Stromal cell of bone marrow (primary cell): ENCODE measurements around the gene SP4.

Experiments
- DNase-seq: peaks from one replicate; pipeline ENCODE4 v3.0.0-alpha.2; 2012; ENCODE audit warnings: low read depth

Gene SP4

DNA sequence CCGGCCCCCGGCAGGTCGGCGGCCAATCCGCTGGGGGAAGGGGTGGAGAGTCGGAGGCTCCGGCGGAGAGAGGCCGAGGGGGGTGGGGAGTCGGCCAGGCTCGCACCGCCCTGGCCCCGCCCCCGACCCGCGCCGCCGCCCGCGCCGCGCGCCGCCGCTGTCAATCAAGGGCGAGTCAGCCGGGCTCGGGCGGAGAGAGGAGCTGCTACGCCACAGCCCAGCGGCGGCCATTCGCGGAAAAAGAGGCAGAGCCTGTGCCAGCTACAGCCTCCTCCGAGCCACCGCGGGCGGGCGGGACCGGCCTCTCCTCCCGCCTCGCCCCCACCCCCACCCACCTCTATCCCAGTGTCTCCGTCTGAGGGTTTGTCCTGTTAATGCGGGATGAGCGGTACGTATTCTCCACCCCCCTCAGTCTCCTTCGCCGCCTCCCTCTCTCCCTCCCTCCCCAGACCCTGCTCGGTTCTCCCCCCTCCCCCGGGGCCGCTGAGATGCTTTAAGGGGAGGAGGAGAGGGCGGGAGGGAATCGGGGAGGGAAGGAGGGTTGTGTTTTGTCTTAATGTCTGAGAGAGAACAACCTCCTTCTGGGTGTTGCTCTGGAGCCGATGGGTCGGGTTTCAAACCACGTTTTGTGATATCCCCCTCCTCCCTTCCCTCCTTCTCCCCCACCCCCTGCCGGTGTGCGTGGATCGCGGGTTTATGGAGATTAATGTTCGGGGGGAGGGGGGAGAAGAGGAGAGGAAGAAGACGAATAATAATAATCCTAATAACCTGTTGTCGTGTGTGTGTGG lies at the start of gene SP4:
SP4 (plus strand) TSS at position 213 of the 788 bp plus-strand sequence; CDS start at position 382, 169 bp downstream.
- DNase-seq: peak; percentile 86

DNA sequence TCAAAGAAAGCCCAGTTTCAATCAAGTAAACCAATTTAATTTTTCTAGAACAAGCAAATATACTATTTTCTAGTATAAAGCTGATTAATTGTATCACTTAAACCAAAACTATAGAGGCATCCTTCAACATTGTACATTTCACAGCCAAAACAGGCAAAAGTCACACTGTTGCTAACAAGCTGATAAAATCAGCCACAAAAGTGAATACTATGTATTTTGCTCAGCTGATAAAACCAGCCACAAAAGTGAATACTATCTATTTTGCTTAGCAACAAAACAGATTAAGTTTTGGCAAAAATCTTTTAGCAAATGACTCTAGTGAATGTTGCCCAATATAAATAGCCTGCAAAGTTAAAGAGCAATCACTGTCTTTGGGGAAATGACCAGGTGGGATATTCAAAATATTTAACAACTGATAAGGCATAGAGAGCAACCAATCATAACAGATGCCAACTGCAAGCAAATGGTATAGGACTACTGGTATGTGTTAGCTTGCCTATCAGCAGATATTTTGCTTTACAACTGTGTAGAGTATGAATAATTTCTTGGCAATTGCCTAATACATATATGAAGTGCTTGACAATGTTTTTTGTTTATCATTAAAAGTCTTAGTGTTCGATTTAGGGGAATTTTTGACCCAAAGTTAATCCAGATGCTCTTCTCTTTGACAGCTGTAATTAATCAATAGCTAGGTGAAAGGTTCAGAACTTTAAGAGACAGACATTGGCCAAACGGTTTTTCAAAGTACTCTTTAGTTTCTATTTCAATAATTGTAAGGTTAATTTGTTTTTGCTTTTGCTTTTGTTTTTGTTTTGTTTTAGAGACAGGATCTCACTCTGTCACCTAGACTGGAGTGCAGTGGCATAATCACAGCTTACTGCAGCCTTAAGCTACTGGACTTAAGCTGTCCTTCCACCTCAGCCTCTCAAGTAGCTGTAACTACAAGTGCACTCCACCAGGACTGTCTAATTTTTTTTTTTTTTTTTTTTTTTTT lies 44.4 kb upstream of the SP4 start:
- no peak for DNase-seq

DNA sequence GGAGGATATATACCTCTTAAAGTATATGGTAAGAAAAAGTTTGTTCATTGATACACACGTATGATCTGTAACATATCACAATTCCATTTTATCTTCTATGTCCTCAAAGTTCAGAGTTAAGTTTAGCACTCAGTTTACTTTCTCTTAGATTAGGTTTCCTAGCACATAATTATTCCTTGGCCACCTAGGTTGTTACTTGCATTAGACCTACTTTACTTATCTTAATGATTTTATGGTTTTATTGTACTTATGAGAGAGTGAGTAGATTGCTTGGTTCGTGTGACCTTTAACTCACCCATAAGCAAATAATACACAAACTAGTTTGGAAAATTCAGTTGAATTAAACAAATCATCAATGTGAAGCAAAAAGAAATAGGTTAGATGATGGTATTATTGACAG lies 33.9 kb upstream of the SP4 start:
- DNase-seq: no peak

DNA sequence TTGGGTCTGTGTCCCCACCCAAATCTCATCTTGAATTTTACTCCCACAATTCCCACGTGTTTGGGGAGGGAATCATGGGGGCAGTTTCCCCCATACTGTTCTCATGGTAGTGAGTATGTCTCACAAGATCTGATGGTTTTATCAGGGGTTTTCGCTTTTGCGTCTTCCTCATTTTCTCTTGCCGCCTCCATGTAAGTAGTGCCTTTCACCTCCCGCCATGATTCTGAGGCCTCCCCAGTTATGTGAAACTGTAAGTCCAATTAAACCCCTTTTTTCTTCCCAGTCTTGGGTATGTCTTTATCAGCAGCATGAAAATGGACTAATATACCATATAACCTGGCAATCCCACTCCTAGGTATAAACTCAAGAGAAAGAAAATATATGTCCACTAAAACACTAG lies 25.9 kb upstream of the SP4 start:
- no peak for DNase-seq

DNA sequence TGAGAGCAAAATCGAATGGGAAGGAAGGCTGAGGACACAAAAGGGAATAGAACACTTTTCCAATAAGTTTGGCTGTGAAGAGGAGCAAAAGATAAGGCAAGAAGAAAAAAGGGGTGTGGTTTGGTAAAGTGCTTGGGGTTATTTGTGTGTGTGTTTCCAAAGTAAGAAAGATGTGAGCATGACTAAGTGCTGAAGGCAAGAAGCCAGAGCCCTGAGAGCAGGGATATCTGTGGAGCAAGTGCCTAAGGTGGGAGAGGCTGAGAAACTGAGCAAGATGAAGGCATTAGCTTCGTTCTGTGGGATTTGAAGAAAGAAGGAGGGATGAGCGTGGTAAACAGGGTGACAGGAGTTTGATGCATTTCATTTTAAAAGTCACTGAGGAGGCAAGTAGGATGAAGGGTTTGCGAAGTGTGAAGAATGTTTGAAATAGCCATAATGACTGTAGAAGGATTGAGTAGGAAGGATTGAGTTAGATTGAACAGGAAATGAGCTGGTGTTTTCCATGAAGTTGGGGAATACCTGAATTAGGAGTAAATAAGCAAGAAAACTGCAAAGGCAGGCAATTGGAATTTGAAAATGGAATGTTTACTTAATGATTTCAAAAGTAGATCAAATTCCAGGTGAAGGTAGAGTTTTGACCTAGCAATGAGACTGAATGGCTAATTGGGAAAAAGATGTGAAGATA lies 19.9 kb upstream of the SP4 start:
- no peak for DNase-seq

DNA sequence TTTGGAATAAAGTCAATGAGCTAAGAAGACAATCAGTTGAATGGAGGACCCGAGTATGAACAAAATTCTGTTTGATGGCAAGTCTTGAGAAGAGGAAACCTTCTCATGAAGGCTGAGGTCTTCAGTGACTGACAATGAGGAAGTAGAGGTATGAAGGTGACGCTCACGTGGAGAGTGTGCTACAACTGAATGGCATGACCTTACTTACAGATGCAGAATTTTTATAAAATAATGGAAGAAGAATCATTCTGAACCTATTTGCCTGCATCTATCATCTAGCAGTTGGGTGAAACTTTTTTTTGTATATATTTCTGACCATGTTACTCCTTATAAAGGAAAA lies 19.4 kb upstream of the SP4 start:
- no peak for DNase-seq

DNA sequence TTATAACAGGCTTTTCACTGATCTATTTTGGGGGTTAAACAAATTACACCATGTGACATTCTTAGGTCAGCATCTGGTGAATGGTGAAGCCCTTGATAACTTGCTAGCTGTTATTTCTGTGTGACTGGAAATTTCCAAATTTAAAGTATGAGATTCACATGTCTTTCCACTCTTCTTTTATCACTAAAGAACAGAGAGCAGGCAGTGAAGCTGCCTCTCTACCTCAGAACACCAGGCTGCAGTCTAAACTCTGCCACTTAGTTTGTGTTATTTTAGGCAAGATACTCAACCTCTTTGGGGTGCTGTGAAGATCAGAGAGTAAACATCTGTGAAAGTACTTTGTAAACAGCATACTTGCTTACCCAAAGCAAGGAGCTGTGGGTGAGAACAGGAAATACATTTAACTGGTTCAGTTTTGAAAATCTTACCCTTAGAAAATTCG lies 15.5 kb upstream of the SP4 start:
- no peak for DNase-seq

DNA sequence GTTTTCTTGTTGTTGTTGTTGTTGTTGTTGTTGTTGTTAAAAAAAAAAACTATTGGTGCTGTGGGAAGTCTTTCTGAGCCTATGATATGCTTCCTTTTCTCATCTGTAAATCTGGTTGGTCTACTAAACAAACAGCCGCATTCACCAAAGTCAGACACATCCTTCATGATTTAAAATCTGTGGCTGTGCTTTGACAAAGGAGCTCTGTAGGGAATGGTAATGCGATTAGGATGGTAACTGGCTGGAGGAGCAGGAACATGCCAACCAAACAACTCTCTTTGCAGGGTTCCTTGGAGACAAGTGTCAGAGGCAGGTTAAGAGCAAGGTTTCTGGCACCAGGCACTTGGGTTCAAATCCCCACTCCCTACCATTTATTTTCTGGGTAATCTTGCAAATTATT lies 14.9 kb upstream of the SP4 start:
- no peak for DNase-seq

DNA sequence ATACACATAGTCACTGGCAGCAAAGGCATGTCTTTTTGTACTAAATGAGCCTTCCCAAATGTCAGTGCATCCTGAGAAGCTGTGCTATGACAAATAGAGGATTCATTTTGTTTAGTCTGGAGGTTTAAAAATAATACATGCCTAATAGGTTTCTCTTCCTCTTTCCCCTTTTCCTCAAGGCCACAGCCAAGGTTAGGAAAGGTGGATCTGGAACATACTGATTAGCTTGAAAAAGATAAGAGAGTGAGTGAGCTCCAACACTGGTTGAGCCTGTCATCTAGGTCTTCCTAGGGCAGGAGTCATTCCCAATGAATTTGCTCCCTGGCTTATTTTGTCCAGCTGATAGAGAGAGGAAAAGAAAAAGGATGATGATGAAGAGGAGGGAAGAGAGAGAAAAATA lies 14.4 kb upstream of the SP4 start:
- DNase-seq: no peak

DNA sequence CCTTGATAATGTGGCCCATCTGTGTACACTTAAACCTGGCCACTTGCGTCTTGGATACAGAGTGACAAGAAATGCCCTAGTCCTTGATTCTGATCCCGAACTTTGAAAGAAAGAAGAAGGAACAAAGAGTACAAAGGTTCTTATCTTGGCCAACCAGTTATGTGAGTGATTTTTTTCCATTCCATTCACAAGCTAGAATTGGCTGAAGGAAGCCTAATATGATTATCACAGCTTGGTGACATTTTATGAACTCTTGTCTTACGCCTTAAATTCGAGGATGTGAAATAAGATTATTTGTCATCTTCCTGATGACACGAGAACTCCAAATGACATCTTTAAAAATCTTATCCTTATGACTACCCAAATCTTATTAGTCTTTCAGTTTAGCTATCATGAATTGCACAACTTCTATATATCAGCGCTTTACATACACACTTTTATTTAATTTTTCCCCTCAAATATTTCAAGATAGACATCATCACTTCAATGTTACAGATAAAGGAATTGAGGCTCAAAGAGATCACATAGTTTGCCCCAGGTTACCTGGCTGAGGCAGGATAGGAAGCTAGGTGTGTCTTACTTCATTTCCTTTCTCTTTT lies 13.0 kb upstream of the SP4 start:
- no peak for DNase-seq

DNA sequence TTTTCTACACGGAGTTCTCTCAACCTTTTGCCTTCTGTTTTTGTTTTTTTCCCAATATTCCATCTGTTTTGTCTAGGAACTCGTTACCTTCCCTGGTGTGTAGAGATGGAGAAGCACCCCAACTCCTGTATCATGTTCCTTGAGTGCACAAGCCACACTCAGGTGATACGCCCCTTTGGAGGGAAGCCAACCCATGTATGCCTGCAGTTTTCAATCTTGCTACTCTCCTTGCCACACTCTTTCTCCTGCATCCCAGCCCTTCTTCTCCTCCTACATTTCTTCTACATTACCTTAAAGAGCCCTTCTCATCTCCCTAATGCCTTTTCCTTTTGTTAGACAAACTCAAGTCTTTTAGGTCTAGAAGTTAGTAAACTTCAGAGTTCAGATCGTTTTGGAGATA lies 10.2 kb upstream of the SP4 start:
- DNase-seq: no peak

DNA sequence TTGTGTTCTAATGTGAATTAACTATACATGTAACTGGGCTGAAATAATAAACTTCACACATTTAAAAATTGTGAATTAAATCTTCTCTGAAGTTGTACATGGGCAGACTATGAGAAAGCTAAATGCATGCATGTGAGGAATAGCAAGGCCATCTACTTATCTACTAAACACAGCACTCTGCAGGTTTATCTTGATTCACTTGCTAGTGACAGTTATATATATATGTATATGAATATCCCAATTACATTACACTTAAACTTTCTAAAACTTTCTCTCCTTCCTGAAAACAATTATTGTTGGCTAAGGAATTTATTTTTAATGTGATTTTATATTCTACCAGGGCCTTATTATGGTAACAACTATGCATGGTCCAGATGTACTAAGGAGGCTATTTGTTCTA lies 5.1 kb upstream of the SP4 start:
- DNase-seq: no peak

DNA sequence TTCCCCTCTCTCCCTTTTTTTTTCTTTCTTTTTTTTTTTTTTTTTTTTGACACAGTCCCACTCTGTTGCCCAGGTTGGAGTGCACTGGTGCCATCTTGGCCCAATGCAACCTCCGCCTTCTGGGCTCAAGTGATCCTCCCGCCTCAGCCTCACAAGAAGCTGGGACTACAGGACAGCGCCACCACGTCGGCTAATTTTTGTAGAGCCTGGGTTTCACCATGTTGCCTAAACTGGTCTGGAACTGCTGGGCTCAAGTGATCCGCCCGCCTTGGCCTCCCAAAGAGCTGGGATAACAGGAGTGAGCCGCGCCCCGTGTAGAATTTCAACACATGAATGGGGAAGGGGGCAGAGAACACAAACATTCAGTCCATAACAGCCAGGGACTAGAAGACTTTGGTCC lies 2.6 kb upstream of the SP4 start:
- no peak for DNase-seq

DNA sequence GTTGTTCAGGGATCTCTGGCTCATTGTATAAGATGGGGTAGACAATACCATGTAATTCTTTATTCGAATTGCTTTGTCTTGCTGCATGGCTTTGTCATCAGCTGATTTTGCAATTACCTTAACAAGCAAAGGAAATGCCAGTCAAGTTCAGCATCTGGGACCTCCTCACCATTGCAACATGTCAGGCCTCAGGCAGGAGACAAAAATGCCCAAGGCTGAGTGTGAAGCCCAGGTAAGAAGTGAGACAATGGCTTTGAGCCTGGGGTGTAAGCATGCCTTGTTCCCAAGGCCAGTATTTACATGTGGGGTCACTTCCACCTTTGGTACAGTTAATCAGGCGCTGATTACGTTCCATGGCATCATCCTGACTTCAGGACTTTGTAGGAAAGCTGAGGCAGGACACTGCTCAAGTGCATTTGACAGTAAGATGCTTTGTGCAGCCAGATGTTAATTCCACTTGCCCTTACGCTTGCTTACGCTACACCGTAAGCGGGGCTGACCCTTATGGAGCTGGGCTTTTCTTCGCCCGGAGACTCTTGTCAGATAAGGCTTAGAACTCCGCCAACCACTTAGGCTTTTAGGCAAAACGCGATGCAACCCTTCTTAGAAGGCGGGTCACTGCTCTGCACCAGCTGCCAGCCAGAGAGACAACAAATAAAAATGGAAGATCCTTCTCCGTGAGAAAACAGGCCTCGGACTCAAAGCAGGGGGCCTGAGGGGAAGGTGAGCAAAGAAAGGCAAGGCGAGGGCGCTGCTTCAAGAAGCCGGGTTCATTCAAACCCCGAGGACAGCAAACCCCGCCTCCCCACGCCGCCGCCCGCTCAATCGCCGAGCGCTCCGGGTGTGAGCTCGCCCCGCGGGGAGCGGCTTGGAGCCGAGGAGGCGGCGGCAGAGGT lies 1.3 kb upstream of the SP4 start:
- DNase-seq: no peak

DNA sequence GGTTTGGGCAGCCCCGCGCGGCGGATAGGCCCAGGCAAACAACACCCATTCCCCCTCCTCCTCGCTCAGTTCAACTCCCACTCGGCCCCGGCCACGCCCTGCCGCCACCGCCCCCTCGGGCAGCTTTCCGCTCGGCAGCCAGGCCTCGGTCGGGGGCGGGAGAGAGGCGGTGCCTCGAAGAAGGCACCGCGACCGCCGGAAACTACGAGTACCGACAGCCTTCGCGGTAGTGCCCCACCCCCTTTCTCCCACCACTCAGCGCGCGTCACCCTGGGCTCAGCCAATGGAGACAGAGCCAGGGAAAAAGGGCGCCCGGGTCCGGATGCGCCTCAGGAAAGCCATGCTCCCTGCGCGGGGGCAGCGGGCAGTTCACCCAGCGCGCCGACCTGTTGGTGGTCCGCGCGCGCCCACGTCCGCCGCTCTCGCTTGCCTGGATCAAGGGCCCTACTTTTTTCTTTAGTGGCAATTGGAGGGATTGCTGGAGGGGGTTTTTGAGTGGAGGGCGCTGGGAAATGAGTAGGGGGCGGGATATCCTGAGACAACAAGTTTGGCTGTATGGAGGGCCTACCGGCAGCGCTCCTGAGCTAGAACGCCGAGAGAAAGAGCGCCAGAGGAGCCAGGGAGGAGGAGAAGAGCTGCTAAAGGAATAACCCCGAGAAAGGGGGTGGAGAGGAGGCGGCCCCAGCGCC lies 557 bp upstream of the SP4 start:
- DNase-seq: peak; percentile 97

DNA sequence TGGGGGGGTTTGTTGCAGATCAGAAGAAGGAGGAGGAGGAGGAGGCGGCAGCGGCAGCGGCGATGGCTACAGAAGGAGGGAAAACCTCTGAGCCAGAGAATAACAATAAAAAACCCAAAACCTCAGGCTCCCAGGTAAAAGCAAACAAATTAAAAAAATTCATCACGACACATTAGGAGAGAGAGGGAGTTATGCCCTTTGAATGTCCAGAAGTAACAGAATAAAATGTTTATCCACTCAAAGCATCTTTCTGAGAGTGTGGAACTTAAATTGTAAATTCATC lies 717 bp downstream of the SP4 start:
- no peak for DNase-seq

DNA sequence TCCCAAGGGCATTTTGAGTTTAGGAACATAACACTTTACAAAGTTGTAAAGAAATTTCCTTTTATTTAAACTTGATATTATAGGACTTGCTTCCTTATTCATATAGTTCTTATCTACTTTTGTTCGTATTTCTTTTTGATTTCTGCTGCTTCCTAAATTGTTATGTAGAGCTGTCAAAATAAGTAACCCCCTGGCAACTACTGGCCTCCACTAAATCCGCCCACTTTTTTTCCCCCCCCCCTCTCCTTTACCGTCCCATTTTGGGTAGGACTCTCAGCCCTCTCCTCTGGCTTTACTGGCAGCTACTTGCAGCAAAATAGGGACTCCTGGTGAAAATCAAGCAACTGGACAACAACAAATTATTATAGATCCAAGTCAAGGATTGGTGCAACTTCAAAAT lies 1.1 kb downstream of the SP4 start:
- DNase-seq: no peak

DNA sequence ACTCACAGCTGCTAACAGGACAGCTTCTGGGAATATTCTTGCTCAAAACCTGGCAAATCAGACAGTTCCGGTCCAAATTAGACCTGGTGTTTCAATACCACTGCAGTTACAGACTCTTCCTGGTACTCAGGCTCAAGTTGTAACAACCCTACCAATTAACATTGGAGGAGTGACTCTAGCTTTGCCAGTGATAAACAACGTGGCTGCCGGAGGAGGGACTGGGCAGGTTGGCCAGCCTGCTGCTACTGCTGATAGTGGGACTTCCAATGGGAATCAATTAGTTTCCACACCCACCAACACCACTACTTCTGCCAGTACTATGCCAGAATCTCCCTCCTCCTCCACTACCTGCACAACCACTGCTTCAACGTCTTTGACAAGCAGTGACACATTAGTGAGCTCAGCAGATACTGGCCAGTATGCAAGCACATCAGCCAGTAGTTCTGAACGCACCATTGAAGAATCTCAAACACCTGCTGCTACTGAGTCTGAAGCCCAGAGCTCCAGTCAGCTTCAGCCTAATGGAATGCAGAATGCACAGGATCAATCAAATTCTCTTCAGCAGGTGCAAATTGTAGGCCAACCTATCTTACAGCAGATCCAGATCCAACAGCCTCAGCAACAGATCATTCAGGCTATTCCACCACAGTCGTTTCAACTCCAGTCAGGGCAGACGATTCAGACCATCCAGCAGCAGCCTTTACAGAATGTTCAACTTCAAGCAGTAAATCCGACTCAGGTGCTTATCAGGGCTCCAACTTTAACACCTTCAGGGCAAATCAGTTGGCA lies 2.1 kb downstream of the SP4 start:
- no peak for DNase-seq

DNA sequence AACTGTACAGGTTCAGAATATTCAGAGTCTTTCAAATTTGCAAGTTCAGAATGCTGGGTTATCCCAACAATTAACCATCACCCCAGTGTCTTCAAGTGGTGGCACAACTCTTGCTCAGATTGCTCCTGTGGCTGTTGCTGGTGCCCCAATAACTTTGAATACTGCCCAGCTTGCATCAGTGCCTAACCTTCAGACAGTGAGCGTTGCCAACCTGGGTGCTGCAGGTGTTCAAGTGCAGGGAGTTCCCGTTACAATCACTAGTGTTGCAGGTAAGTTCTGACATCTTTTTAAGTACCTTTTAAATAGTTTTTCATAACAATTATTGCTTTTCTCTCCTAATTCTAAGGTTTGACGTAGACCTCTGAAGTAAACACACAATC lies 2.7 kb downstream of the SP4 start:
- no peak for DNase-seq
